A549 treated with dexamethasone at 1 μM for 4 hours (cell line): ENCODE measurements around the gene CD80. TPM values are rescaled to one million over a fixed set of nuclear protein-coding genes. Genes with fewer than 3 reads are reported as not detected.

ENCODE experiments used
- total RNA-seq: library from RNA; stranded (reverse); fragments of 200-300 nt; extraction: Qiagen RNA extraction; gene quantifications from 5 replicates; pipeline ENCODE4 v1.2.3, GENCODE V29; 2022

Gene CD80, protein sequence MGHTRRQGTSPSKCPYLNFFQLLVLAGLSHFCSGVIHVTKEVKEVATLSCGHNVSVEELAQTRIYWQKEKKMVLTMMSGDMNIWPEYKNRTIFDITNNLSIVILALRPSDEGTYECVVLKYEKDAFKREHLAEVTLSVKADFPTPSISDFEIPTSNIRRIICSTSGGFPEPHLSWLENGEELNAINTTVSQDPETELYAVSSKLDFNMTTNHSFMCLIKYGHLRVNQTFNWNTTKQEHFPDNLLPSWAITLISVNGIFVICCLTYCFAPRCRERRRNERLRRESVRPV
- 0.04 to 0.09 TPM in 2 of 5 replicates, not detected in the others for total RNA-seq

DNA sequence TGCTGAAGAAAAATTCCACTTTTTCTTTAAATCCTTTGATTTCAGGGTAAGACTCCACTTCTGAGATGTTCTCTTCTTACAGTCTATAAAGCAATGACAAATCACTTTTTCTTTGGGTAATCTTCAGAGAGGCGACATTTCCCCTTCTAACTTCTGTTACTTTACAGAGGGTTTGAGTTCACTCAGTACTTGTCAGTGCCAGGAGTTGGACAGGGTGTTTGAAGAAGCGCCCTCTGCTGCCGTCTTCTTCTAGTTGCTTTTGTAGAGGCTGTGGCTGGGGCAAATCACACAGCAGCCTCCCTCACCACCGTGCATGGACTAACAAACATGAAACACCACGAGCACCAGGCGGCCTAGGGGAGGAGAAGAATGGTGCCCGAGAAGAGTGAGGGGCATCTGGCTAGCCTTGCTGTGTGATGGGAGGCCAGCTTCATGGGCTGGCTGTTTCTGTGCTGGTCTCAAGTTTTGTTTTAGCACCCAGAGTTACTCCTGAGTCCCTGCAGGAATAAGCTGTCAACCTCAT lies at the start of gene CD80:
TSS of gene CD80 (minus strand) at position 174 of the 523 bp plus-strand sequence. CDS start 1,886 bp downstream, outside the sequence.

GRCh38 chr3:119597548-119598288 lies 38.3 kb upstream of the CD80 start, which contains the start of gene PLA1A:
PLA1A (plus strand) TSS chr3:119597885; CDS start chr3:119597914, 29 bp downstream.

DNA sequence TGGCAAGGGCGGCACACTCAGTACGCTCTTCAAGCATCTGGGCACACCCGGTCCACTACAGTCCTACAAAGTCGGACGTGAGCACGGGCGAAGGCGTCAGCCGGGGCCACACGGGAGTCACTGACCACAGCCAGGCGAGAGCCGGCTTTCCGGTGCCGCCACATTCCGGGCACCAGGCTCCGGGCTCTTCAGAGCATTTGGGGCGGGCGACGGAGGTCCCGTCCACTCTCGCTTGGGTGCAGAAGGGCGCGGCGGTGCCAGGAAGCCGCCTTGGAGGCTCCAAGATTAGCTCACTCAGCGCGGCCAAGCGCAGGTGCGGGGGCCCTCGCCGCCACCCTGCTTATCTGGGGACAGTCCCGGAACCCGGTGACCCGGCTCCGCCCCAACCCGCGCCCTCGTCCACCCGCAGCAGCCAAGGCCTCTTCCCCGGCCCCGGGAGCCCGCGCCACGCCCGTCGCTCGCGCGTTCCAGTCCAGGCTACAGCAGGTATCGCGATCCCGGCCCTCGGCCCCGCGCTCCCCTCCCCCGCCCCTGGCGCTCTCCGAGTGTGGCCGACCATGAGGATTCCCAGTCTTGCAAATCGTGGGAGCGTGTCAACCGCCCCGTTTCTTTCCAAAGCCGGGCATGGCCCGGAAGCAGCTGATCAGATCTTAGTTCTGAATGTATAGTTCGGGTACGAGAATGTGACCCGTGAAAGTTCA lies 20.1 kb upstream of the CD80 start, which contains the start of gene ADPRH:
TSS of gene ADPRH (plus strand) at position 127 of the 701 bp plus-strand sequence. CDS start 2,678 bp downstream, outside the sequence.

DNA sequence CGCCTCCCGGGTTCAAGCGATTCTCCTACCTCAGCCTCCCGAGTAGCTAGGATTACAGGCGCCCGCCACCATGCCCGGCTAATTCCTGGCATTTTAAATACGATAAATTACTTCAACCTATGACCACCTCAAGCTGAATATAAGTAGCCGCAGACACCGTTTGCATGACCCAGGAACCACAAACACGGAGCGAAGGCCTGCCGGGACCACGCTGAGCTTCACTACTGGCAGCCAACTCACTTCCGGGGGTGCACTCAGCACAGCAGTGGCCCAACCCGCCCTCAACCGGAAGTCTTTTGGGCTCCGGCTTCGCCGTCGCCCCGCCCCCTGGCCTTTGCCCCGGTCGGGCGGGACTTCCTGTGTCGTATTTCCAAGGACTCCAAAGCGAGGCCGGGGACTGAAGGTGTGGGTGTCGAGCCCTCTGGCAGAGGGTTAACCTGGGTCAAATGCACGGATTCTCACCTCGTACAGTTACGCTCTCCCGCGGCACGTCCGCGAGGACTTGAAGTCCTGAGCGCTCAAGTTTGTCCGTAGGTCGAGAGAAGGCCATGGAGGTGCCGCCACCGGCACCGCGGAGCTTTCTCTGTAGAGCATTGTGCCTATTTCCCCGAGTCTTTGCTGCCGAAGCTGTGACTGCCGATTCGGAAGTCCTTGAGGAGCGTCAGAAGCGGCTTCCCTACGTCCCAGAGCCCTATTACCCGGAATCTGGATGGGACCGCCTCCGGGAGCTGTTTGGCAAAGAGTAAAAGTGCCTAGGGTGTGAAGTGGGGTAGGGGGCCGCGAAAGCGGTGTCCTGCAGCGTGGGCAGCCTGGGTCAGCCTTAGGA lies 61.0 kb downstream of the CD80 start, which contains the start of gene TIMMDC1:
TSS of gene TIMMDC1 (plus strand) at position 362 of the 826 bp plus-strand sequence. CDS start at position 549, 187 bp downstream.

Other genes starting within 250 kb of the CD80 start
- 18.5 to 25.3 TPM (median 23.0 TPM) in 5 replicates for gene TMEM39A, start 96.0 kb downstream of the CD80 start, total RNA-seq
- gene POGLUT1, start 90.7 kb downstream of the CD80 start, total RNA-seq, result 7.2 to 7.9 TPM (median 7.7 TPM) in 5 replicates
- 65.9 to 82.5 TPM (median 74.0 TPM) in 5 replicates for gene TIMMDC1, start 61.1 kb downstream of the CD80 start, total RNA-seq
- 3.1 to 3.6 TPM (median 3.2 TPM) in 5 replicates for gene ADPRH, start 19.9 kb upstream of the CD80 start, total RNA-seq
- gene PLA1A, start 38.3 kb upstream of the CD80 start, total RNA-seq, result 0.22 to 0.44 TPM (median 0.31 TPM) in 5 replicates
- 0.13 to 0.95 TPM (median 0.23 TPM) in 5 replicates for gene POPDC2, start 101.0 kb upstream of the CD80 start, total RNA-seq
- 98.1 to 134 TPM (median 98.9 TPM) in 5 replicates for gene COX17, start 117.8 kb upstream of the CD80 start, total RNA-seq
- 0.21 to 0.32 TPM (median 0.23 TPM) in 4 of 5 replicates, not detected in the other for gene CFAP91, start 143.4 kb upstream of the CD80 start, total RNA-seq
- gene NR1I2, start 222.5 kb upstream of the CD80 start, total RNA-seq, result not detected in 5 replicates